SK-N-SH treated with all-trans-retinoic acid at 6 μM for 48 hours (cell line): Measurements from ENCODE around the gene PHACTR2.
"Not testable (repeated sequence)": the region's sequence is repeated elsewhere in the genome, so short reads cannot be mapped to it uniquely, and the experiment has no call there.

Experiments used
- ATAC-seq: fragments of 200-7000 bp; cut with Tn5 transposase; 3 replicates; pipeline ENCODE4 v1.9.1; 2020; ENCODE audit warnings: mild to moderate bottlenecking, moderate library complexity
- ARNTL ChIP-seq: fragments of 450-650 bp; formaldehyde crosslinking; IDR thresholded peaks from 2 replicates; pipeline ENCODE4 v1.5.0; 2020; ENCODE audit warnings: low read depth, mild to moderate bottlenecking, moderate library complexity, borderline replicate concordance
- BACH2 ChIP-seq: fragments of 250-450 bp; sonication (Bioruptor Pico); IDR thresholded peaks from 2 replicates; pipeline ENCODE4 v1.9.0; 2021; ENCODE audit warnings: mild to moderate bottlenecking, borderline replicate concordance
- CREB5 ChIP-seq: fragments of 250-450 bp; sonication (Bioruptor Pico); IDR thresholded peaks from 2 replicates; pipeline ENCODE4 v1.5.1; 2020; ENCODE audit warnings: low read depth, mild to moderate bottlenecking, moderate library complexity
- CSDC2 ChIP-seq: fragments of 250-450 bp; sonication (Bioruptor Pico); IDR thresholded peaks from 2 replicates; pipeline ENCODE4 v1.5.0; 2020; ENCODE audit warnings: mild to moderate bottlenecking, moderate library complexity
- CSRNP3 ChIP-seq: fragments of 250-450 bp; sonication (Bioruptor Pico); IDR thresholded peaks from 2 replicates; pipeline ENCODE4 v1.5.1; 2021; ENCODE audit warnings: mild to moderate bottlenecking, moderate library complexity
- ESRRG ChIP-seq: fragments of 250-450 bp; sonication (Bioruptor Pico); IDR thresholded peaks from 2 replicates; pipeline ENCODE4 v1.6.1; 2021; ENCODE audit warnings: mild to moderate bottlenecking
- GLIS3 ChIP-seq: fragments of 250-450 bp; sonication (Bioruptor Pico); IDR thresholded peaks from 2 replicates; pipeline ENCODE4 v1.5.0; 2020; ENCODE audit warnings: mild to moderate bottlenecking, moderate library complexity
- ISL1 ChIP-seq: fragments of 250-450 bp; sonication (Bioruptor Pico); IDR thresholded peaks from 2 replicates; pipeline ENCODE4 v2.1.2; 2022; ENCODE audit warnings: mild to moderate bottlenecking, moderate library complexity
- OSR1 ChIP-seq: fragments of 250-450 bp; sonication (Bioruptor Pico); IDR thresholded peaks from 2 replicates; pipeline ENCODE4 v1.8.0; 2022; ENCODE audit warnings: moderate library complexity, mild to moderate bottlenecking, inconsistent platforms
- POU6F1 ChIP-seq: fragments of 250-450 bp; sonication (Bioruptor Pico); IDR thresholded peaks from 2 replicates; pipeline ENCODE4 v1.8.0; 2021; ENCODE audit warnings: low read depth, mild to moderate bottlenecking, moderate library complexity, borderline replicate concordance
- PPARA ChIP-seq: fragments of 250-450 bp; sonication (Bioruptor Pico); IDR thresholded peaks from 2 replicates; pipeline ENCODE4 v1.5.0; 2020; ENCODE audit warnings: mild to moderate bottlenecking, borderline replicate concordance
- RARB ChIP-seq: fragments of 250-450 bp; sonication (Bioruptor Pico); IDR thresholded peaks from 2 replicates; pipeline ENCODE4 v1.8.0; 2021; ENCODE audit warnings: mild to moderate bottlenecking, moderate library complexity
- SNAI2 ChIP-seq: fragments of 250-450 bp; sonication (Bioruptor Pico); IDR thresholded peaks from 2 replicates; pipeline ENCODE4 v1.5.0; 2020; ENCODE audit warnings: mild to moderate bottlenecking, moderate library complexity
- TOX ChIP-seq: fragments of 250-450 bp; sonication (Bioruptor Pico); IDR thresholded peaks from 2 replicates; pipeline ENCODE4 v1.8.0; 2021; ENCODE audit warnings: mild to moderate bottlenecking, moderate library complexity, borderline replicate concordance
- TSHZ2 ChIP-seq: fragments of 250-450 bp; sonication (Bioruptor Pico); IDR thresholded peaks from 2 replicates; pipeline ENCODE4 v1.5.0; 2020; ENCODE audit warnings: mild to moderate bottlenecking, moderate library complexity
- ZC3H10 ChIP-seq: fragments of 250-450 bp; sonication (Bioruptor Pico); IDR thresholded peaks from 2 replicates; pipeline ENCODE4 v1.5.1; 2021; ENCODE audit warnings: mild to moderate bottlenecking, moderate library complexity
- ZFP3 ChIP-seq: fragments of 250-450 bp; sonication (Bioruptor Pico); IDR thresholded peaks from 2 replicates; pipeline ENCODE4 v1.5.0; 2020; ENCODE audit warnings: mild to moderate bottlenecking, moderate library complexity
- ZFP30 ChIP-seq: fragments of 450-650 bp; formaldehyde crosslinking; IDR thresholded peaks from 2 replicates; pipeline ENCODE4 v1.5.0; 2022; ENCODE audit warnings: mild to moderate bottlenecking, moderate library complexity
- ZNF565 ChIP-seq: fragments of 450-650 bp; formaldehyde crosslinking; conservative IDR thresholded peaks from 2 replicates; pipeline ENCODE4 v1.5.0; 2020; ENCODE audit warnings: low read depth, mild to moderate bottlenecking, moderate library complexity
- ZNF70 ChIP-seq: fragments of 450-650 bp; formaldehyde crosslinking; IDR thresholded peaks from 2 replicates; pipeline ENCODE4 v1.5.0; 2020; ENCODE audit warnings: mild to moderate bottlenecking, moderate library complexity
- ZNF8 ChIP-seq: fragments of 450-650 bp; formaldehyde crosslinking; IDR thresholded peaks from 2 replicates; pipeline ENCODE4 v1.5.0; 2020; ENCODE audit warnings: mild to moderate bottlenecking, moderate library complexity

Gene PHACTR2

GRCh38 chr6:143656026-143656425 is 21.7 kb upstream of the PHACTR2 start:
- ATAC-seq: no peak

GRCh38 chr6:143657809-143658208 is 20.0 kb upstream of the PHACTR2 start:
- ATAC-seq: no peak
- TF ChIP-seq TOX (CRISPR knock-in tag) (no peak), ZNF8 (peak; percentile 97)

More at GRCh38 chr6:143656026-143656425, 21.7 kb upstream of the PHACTR2 start:
- no peak for TF ChIP-seq ARNTL (CRISPR knock-in tag)
- TF ChIP-seq ZNF70: no peak
- TF ChIP-seq ISL1: no peak
- TF ChIP-seq CSRNP3 (CRISPR knock-in tag): no peak
- TF ChIP-seq OSR1: no peak
- TF ChIP-seq CSDC2: no peak
- no peak for TF ChIP-seq BACH2
- no peak for TF ChIP-seq GLIS3
- TF ChIP-seq ESRRG (CRISPR knock-in tag): no peak
- no peak for TF ChIP-seq POU6F1 (CRISPR knock-in tag)
- no peak for TF ChIP-seq ZNF565
- TF ChIP-seq CREB5 (CRISPR knock-in tag): no peak
- no peak for TF ChIP-seq ZC3H10 (CRISPR knock-in tag)
- no peak for TF ChIP-seq ZNF8
- no peak for TF ChIP-seq TOX (CRISPR knock-in tag)

GRCh38 chr6:143660170-143660569 is 17.6 kb upstream of the PHACTR2 start:
- not testable (repeated sequence) for ATAC-seq

- TF ChIP-seq ZFP3 (no peak), ZC3H10 (CRISPR knock-in tag) (no peak), TSHZ2 (no peak), PPARA (CRISPR knock-in tag) (no peak), ISL1 (no peak), OSR1 (no peak), TOX (CRISPR knock-in tag) (no peak), CSDC2 (no peak)
- no peak for ATAC-seq
Measured at GRCh38 chr6:143664171-143664570, 13.6 kb upstream of the PHACTR2 start.

GRCh38 chr6:143666007-143666406 is 11.8 kb upstream of the PHACTR2 start:
- not testable (repeated sequence) for ATAC-seq

- not testable (repeated sequence) for ATAC-seq
Measured at GRCh38 chr6:143669483-143669882, 8.3 kb upstream of the PHACTR2 start.

- no peak for TF ChIP-seq TOX (CRISPR knock-in tag)
- no peak for TF ChIP-seq CSRNP3 (CRISPR knock-in tag)
- no peak for TF ChIP-seq ZFP30 (CRISPR knock-in tag)
- TF ChIP-seq RARB (CRISPR knock-in tag): no peak
- peak; percentile 53 for TF ChIP-seq ISL1
- no peak for TF ChIP-seq SNAI2 (CRISPR knock-in tag)
Measured at GRCh38 chr6:143673669-143674068, 4.1 kb upstream of the PHACTR2 start.

More at GRCh38 chr6:143673669-143674068, 4.1 kb upstream of the PHACTR2 start:
- ATAC-seq: peak; percentile 68
